Mucosa of descending colon (tissue), 3 donors: ENCODE results near the gene SLC27A1. TPM values are rescaled to one million over a fixed set of nuclear protein-coding genes. Genes with fewer than 3 reads are reported as not detected.

Experiments
- ATAC-seq: fragments of 200-7000 bp; cut with Tn5 transposase; one replicate; pipeline ENCODE4 v1.9.1; 2020; ENCODE audit warnings: mild to moderate bottlenecking, moderate library complexity
- DNase-seq, 3 donors: peaks; one replicate each; pipeline ENCODE4 v3.0.0-alpha.2; 2020
- H3K36me3 ChIP-seq: fragments of 200-600 bp; one replicate; pipeline ENCODE4 v1.8.0; 2021; ENCODE audit warnings: low read depth, mild to moderate bottlenecking
- H3K4me1 ChIP-seq: fragments of 200-600 bp; one replicate; pipeline ENCODE4 v1.8.0; 2021; ENCODE audit warnings: low read depth, mild to moderate bottlenecking
- H3K4me3 ChIP-seq: fragments of 200-600 bp; one replicate; pipeline ENCODE4 v1.8.0; 2021; ENCODE audit warnings: mild to moderate bottlenecking
- H3K9me3 ChIP-seq: fragments of 200-600 bp; one replicate; pipeline ENCODE4 v1.8.0; 2021; ENCODE audit warnings: mild to moderate bottlenecking
- intact Hi-C, 2 donors: fragments of 100-400 bp; cut with DNase I in 1 of 2; cut with micrococcal nuclease in 1 of 2; formaldehyde crosslinking; loops; one replicate each; pipeline versions ENCODE4 v1.11.0 to v1.11.1; 2022; cut with DNase I, micrococcal nuclease
- total RNA-seq, 3 donors: library from RNA; stranded (reverse); fragmentation: NEBNext Ultra II Directional in 2 of 3; extraction: Animal tissue kit (Norgen Biotek cat#: 25700) in 2 of 3; gene quantifications; one replicate each; pipeline versions ENCODE4 v1.2.1 to v1.2.4, GENCODE V29; 2021 to 2023
- TF ChIP-seq, protein P1 (sequence below): fragments of 200-600 bp; IDR thresholded peaks from one replicate; pipeline ENCODE4 v1.8.0; 2022; ENCODE audit warnings: antibody characterized with exemption, mild to moderate bottlenecking
- donor health status: DM: no; HTN: no; CAD: no; lungs with moderate emphysema.
- donor health status: DM: no; HTN: no; CAD: no.
- donor health status: DM: no; HTN: yes; CAD: no.

The SLC27A1 gene
- total RNA-seq, 3 donors from 2014 or later = 5.7 to 17.2 (median 6.2) TPM

DNA sequence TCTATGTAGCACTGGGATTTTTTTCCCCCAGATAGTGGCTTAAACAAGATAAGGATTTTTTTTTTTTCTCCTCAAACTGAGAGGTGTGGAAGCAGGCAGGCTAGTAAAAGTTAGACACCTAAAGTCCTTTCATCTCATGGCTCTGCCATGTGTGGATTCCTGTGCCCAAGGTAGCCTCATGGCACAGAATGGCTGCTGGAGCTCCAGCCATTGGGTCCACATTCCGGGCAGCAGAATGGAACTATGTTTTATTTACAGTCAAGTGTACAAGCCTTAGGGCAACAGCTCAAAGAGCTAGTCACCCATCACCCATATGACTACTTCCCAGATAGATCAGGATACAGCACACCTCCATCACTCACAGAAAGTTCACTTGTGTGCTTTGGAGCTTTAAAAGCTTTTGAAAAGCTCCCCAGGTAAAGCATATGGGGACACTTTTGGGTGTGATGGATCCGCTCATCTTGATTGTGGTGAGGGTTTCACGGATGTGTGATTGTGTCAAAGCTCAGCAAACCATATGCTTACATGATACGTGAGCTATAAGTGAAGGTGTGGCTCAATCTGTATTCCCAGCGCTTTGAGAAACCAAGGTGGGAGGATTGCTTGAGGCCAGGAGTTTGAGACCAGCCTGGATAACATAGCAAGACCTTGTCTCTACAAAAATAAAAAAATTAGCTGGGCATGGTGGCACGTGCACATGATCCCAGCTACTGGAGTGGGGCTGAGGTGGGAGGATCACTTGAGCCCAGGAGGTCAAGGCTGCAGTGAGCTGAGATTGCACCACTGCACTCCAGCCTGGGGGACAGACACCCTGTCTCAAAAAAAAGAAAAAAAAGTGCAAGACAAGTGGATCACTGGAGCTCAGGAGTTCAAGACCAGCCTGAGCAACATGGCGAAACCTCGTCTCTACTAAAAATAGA, 59.2 kb downstream of the SLC27A1 start:
- Histone ChIP-seq H3K9me3 (no peaks in the 10 kb centered on the region), H3K36me3 (no peaks in the 10 kb centered on the region), H3K4me1 (no peaks in the 10 kb centered on the region), H3K4me3 (no peak overlapping the region)
- ATAC-seq (no peak), DNase-seq (no peak)
- intact Hi-C loops = no loop called here
- TF ChIP-seq, protein P1, sequence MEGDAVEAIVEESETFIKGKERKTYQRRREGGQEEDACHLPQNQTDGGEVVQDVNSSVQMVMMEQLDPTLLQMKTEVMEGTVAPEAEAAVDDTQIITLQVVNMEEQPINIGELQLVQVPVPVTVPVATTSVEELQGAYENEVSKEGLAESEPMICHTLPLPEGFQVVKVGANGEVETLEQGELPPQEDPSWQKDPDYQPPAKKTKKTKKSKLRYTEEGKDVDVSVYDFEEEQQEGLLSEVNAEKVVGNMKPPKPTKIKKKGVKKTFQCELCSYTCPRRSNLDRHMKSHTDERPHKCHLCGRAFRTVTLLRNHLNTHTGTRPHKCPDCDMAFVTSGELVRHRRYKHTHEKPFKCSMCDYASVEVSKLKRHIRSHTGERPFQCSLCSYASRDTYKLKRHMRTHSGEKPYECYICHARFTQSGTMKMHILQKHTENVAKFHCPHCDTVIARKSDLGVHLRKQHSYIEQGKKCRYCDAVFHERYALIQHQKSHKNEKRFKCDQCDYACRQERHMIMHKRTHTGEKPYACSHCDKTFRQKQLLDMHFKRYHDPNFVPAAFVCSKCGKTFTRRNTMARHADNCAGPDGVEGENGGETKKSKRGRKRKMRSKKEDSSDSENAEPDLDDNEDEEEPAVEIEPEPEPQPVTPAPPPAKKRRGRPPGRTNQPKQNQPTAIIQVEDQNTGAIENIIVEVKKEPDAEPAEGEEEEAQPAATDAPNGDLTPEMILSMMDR = no peak

DNA sequence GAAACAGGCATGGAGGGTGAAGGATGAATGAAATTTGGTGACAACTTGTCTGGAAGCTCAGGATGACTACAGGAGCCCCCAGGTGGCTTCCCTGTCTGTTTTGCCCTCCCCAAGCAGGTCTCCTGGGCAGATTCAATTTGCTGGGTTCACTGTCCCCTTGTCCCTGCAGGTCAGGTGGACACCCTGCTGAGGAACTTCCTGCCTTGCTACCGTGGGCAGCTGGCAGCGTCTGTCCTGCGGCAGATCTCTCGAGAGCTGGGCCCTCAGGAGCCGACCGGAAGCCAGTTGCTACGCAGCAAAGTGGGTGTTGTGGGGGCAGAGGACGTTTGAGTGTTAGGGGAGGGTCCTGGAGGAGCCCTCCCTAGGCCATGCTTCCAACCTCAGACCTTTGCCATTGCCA, 60.3 kb downstream of the SLC27A1 start:
- no peak for DNase-seq
- Histone ChIP-seq H3K4me3 (no peak overlapping the region), H3K9me3 (no peaks in the 10 kb centered on the region), H3K4me1 (no peaks in the 10 kb centered on the region), H3K36me3 (no peaks in the 10 kb centered on the region)
- ATAC-seq = no peak
- intact Hi-C loops = no loop called here
- TF ChIP-seq, protein P1 = no peak

DNA sequence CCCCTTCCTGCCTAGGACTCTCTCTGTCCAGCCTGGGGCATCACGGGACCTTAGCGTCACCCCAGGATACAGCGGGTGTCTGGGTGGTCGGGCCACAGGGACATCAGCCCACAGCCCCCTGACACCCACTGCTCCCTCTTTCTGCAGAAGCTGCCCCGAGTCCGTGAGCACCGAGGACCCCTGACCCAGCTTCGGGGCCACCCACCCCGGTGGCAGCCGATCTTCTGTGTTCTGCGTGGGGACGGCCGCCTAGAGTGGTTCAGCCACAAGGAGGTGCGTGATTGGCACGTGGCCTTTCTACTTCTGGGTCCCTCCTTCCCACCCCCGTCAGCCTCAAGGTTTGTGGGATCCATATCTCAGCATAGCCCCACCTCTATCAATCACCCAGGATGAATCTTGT, 61.8 kb downstream of the SLC27A1 start:
- no peaks in the 10 kb centered on the region for H3K9me3 ChIP-seq
- H3K4me1 ChIP-seq = no peaks in the 10 kb centered on the region
- H3K4me3 ChIP-seq = no peak overlapping the region
- no peaks in the 10 kb centered on the region for H3K36me3 ChIP-seq
- ATAC-seq = no peak
- DNase-seq = no peak
- TF ChIP-seq, protein P1 = no peak
- intact Hi-C loops = no loop called here

DNA sequence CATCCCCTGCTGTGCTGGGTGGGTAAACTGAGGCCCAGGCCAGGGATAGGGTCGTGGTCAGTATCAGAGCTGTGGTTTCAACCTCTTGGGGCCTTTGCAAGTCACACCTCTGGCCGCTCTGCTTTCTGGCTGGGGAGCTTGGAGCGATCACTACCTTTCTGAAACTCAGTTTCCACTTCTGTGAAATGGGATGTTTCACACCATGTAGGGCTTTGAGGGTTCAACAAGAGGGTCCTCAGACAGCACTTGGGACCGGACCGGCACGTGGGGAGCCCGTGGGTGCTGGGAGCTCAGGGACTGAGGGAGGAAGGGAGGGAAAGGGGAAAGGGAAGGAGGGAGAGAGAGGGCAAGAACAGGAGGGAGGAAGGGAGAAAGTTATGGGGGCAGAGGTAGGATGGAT, 62.2 kb downstream of the SLC27A1 start:
- DNase-seq = no peak
- Histone ChIP-seq H3K9me3 (no peaks in the 10 kb centered on the region), H3K36me3 (no peaks in the 10 kb centered on the region), H3K4me1 (no peaks in the 10 kb centered on the region), H3K4me3 (no peak overlapping the region)
- no peak for ATAC-seq
- intact Hi-C loops = no loop called here
- TF ChIP-seq, protein P1 = no peak

DNA sequence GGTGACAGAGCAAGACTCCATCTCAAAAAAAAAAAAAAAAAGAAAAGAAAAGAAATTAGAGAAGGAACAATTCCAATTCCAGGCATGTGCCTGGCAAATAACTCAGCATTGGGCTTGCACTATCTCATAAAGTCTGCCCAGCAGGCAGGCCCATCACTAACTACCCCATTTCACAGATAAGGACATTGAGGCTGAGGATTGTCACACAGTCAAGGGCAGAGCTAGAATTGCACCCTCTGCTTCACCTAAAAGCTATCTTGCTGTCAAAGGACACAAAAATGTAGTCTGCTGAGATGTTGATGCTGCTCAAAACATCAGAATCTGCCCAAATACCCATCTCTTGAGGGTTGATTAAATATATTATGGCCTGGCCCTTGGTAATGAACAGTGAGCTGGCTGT, 64.4 kb downstream of the SLC27A1 start:
- DNase-seq = no peak
- Histone ChIP-seq H3K4me1 (peaks cover 9% of the 10 kb centered on the region), H3K36me3 (no peaks in the 10 kb centered on the region), H3K4me3 (no peak overlapping the region), H3K9me3 (no peaks in the 10 kb centered on the region)
- no peak for ATAC-seq
- TF ChIP-seq, protein P1 = no peak
- intact Hi-C loops = no loop called here
